Caco-2 (cell line): Measurements from ENCODE around the gene KHDRBS2. TPM values are rescaled to one million over a fixed set of nuclear protein-coding genes. Genes with fewer than 3 reads are reported as not detected.

Experiments used
- BruUV-seq: library from RNA; stranded (reverse); fragments of 400-500 nt; replicated peaks from 2 replicates; lab custom pipeline; 2021; lab: Mats Ljungman, UMichigan
- CTCF ChIA-PET: fragments of 300-600 bp; sonication (Branson Sonifier 250); formaldehyde crosslinking; loops from one replicate; lab custom pipeline; 2022; ENCODE audit warnings: antibody characterized with exemption; lab: Charles Lee
- POLR2A ChIA-PET: fragments of 300-600 bp; sonication (Branson Sonifier 250); formaldehyde crosslinking; loops from one replicate; lab custom pipeline; 2022; ENCODE audit warnings: antibody characterized with exemption; lab: Charles Lee
- DNase-seq, 2 experiments: peaks; one replicate each; pipeline versions ENCODE4 v3.0.0 to v3.0.0-alpha.2; 2020 to 2022
- H3K27me3 ChIP-seq: replicated peaks from 2 replicates; pipeline ENCODE4 v1.6.0; 2011; ENCODE audit warnings: low read length; ENCODE audit not compliant: control insufficient read depth, insufficient read depth
- H3K36me3 ChIP-seq: 2 replicates; pipeline ENCODE4 v1.5.1; 2011; ENCODE audit warnings: low read length; ENCODE audit not compliant: control insufficient read depth, insufficient read depth
- H3K4me1 ChIP-seq: fragments of 250-450 bp; sonication (Bioruptor Pico); 2 replicates; pipeline ENCODE4 v1.5.1; 2020; ENCODE audit warnings: mild to moderate bottlenecking
- H3K4me3 ChIP-seq: 2 replicates; pipeline ENCODE4 v1.5.1; 2011; ENCODE audit warnings: low read depth, mild to moderate bottlenecking, control low read depth, low read length
- H3K9me3 ChIP-seq: fragments of 250-450 bp; sonication (Bioruptor Pico); 2 replicates; pipeline ENCODE4 v1.5.1; 2020; ENCODE audit warnings: mild to moderate bottlenecking, moderate library complexity
- H3K27ac Mint-ChIP-seq: one replicate; pipeline ENCODE4 v1.8.0; 2022; ENCODE audit warnings: mixed read lengths; ENCODE audit not compliant: unreplicated experiment
- H3K27me3 Mint-ChIP-seq: one replicate; pipeline ENCODE4 v1.8.0; 2022; ENCODE audit warnings: mixed read lengths; ENCODE audit not compliant: insufficient read depth, unreplicated experiment
- H3K36me3 Mint-ChIP-seq: one replicate; pipeline ENCODE4 v1.8.0; 2022; ENCODE audit warnings: mild to moderate bottlenecking, mixed read lengths; ENCODE audit not compliant: insufficient read depth, unreplicated experiment
- H3K4me1 Mint-ChIP-seq: one replicate; pipeline ENCODE4 v1.8.0; 2022; ENCODE audit warnings: low read depth, mixed read lengths; ENCODE audit not compliant: unreplicated experiment
- H3K4me3 Mint-ChIP-seq: one replicate; pipeline ENCODE4 v1.8.0; 2022; ENCODE audit warnings: mild to moderate bottlenecking, moderate library complexity, mixed read lengths; ENCODE audit not compliant: unreplicated experiment
- H3K9me3 Mint-ChIP-seq: one replicate; pipeline ENCODE4 v1.8.0; 2022; ENCODE audit warnings: mixed read lengths; ENCODE audit not compliant: unreplicated experiment
- CTCF ChIP-seq, 2 experiments: fragments of 200-600 bp in 1 of 2; IDR thresholded peaks; 1 replicate in 1 of 2; 2 replicates in 1 of 2; pipeline versions ENCODE4 v1.5.1 to v1.8.0; 2011 to 2022; ENCODE audit warnings: antibody characterized with exemption in 1 of 2, control low read depth in 1 of 2, inconsistent platforms in 1 of 2, low read depth in 1 of 2, low read length in 1 of 2, mild to moderate bottlenecking in 1 of 2, moderate library complexity in 1 of 2; ENCODE audit not compliant: insufficient read depth in 1 of 2, severe bottlenecking in 1 of 2, unreplicated experiment in 1 of 2
- intact Hi-C: fragments of 100-400 bp; cut with micrococcal nuclease; formaldehyde crosslinking; loops from one replicate; pipeline ENCODE4 v1.10.0; 2022; ENCODE audit not compliant: unreplicated experiment
- total RNA-seq: library from RNA; stranded (reverse); gene quantifications from 2 replicates; pipeline ENCODE4 v1.2.3, GENCODE V29; 2022

Gene KHDRBS2
- total RNA-seq, 1 experiment from 2014 or later, result not detected

- intact Hi-C loops, result no loop called here
- BruUV-seq, result no TSS peak
- TF ChIP-seq CTCF (IDR thresholded peaks at IDR 0.05; ENCODE audit: insufficient read depth in 1 of 2, low read depth in 1 of 2, low read length in 1 of 2, severe bottlenecking in 1 of 2, unreplicated experiment in 1 of 2), result no peak
- CTCF ChIA-PET, result no interaction called here
- Mint-ChIP-seq H3K27ac (no peak overlapping the region), H3K27me3 (no peaks in the 10 kb centered on the region), H3K36me3 (no peaks in the 10 kb centered on the region), H3K4me1 (no peaks in the 10 kb centered on the region), H3K9me3 (no peaks in the 10 kb centered on the region), H3K4me3 (no peak overlapping the region)
- POLR2A ChIA-PET, result no interaction called here
- Histone ChIP-seq H3K4me1 (no peaks in the 10 kb centered on the region), H3K9me3 (no peaks in the 10 kb centered on the region), H3K27me3 (no peaks in the 10 kb centered on the region), H3K4me3 (no peak overlapping the region), H3K36me3 (no peaks in the 10 kb centered on the region)
- DNase-seq, result no peak
Measured at GRCh38 chr6:61909486-61909885, 376.5 kb downstream of the KHDRBS2 start.

GRCh38 chr6:61901748-61902147 lies 384.3 kb downstream of the KHDRBS2 start:
- no peaks in the 10 kb centered on the region for H3K9me3 Mint-ChIP-seq
- H3K36me3 Mint-ChIP-seq, result no peaks in the 10 kb centered on the region
- no peaks in the 10 kb centered on the region for H3K9me3 ChIP-seq
- no peaks in the 10 kb centered on the region for H3K27me3 ChIP-seq
- H3K27me3 Mint-ChIP-seq, result no peaks in the 10 kb centered on the region
- no TSS peak for BruUV-seq
- H3K36me3 ChIP-seq, result no peaks in the 10 kb centered on the region
- no peak overlapping the region for H3K4me3 Mint-ChIP-seq
- intact Hi-C loops, result no loop called here
- ChIA-PET POLR2A (no interaction called here), CTCF (no interaction called here)
- no peaks in the 10 kb centered on the region for H3K4me1 Mint-ChIP-seq
- no peak for DNase-seq
- H3K4me1 ChIP-seq, result no peaks in the 10 kb centered on the region
- H3K27ac Mint-ChIP-seq, result no peak overlapping the region
- no peak for TF ChIP-seq CTCF (IDR thresholded peaks at IDR 0.05; ENCODE audit: insufficient read depth in 1 of 2, low read depth in 1 of 2, low read length in 1 of 2, severe bottlenecking in 1 of 2, unreplicated experiment in 1 of 2)
- no peak overlapping the region for H3K4me3 ChIP-seq

GRCh38 chr6:61894536-61894935 lies 391.5 kb downstream of the KHDRBS2 start:
- ChIA-PET POLR2A (no interaction called here), CTCF (no interaction called here)
- intact Hi-C loops, result no loop called here
- DNase-seq, result no peak
- Histone ChIP-seq H3K4me1 (no peaks in the 10 kb centered on the region), H3K27me3 (no peaks in the 10 kb centered on the region), H3K9me3 (no peaks in the 10 kb centered on the region), H3K36me3 (no peaks in the 10 kb centered on the region), H3K4me3 (no peak overlapping the region)
- Mint-ChIP-seq H3K27ac (no peak overlapping the region), H3K4me3 (no peak overlapping the region), H3K9me3 (no peaks in the 10 kb centered on the region), H3K4me1 (no peaks in the 10 kb centered on the region), H3K27me3 (peaks cover 2% of the 10 kb centered on the region), H3K36me3 (no peaks in the 10 kb centered on the region)
- BruUV-seq, result no TSS peak
- TF ChIP-seq CTCF (IDR thresholded peaks at IDR 0.05; ENCODE audit: insufficient read depth in 1 of 2, low read depth in 1 of 2, low read length in 1 of 2, severe bottlenecking in 1 of 2, unreplicated experiment in 1 of 2), result no peak
